Germinal center (tissue), 1 donor: ENCODE data around the gene GCFC2.
A peak's percentile ranks its signal among the peaks of the same experiment; 100 is the strongest.
"Not testable (repeated sequence)": the region's sequence is repeated elsewhere in the genome, so short reads cannot be mapped to it uniquely, and the experiment has no call there.

Experiments used
- DNase-seq: peaks from one replicate; pipeline ENCODE4 v3.0.0; 2012; ENCODE audit warnings: mixed read lengths, low spot score

GCFC2 gene

DNA sequence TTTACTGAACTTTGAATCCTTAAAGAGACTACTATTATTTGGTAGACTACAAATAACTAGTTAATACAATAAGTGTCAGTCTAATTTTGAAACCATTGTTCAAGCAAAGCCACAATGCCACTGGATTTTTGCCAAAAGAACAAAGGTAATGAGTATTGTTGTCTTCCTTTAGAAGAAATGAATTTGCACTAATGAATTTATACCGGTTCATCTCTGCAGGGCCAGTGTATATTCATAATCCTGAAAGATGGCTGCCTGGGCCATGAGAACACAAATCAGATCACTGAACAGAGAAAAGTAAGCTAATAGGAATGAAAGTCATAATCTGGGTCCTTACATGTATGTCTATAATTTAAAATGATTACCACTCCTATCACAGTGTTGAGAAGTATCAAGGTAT lies 31.2 kb downstream of the GCFC2 start:
- no peak for DNase-seq

DNA sequence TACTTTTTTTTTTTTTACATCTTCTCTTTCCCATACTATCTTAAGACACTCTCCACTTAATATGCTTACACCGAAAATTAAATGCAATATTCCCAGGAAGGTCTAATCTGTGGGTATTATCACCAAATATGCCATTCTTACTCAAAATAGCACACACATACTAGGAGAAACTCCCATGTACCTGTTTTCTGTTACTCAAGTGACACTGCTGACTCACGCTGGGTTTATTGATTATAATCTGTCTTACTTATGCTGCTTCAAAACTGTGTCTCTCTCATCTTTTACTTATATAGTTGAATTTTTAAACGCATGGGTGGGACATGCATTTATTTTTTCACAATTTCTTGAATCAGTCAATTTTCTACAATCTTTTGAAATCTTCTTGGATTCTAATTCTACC lies 34.3 kb downstream of the GCFC2 start:
- no peak for DNase-seq

DNA sequence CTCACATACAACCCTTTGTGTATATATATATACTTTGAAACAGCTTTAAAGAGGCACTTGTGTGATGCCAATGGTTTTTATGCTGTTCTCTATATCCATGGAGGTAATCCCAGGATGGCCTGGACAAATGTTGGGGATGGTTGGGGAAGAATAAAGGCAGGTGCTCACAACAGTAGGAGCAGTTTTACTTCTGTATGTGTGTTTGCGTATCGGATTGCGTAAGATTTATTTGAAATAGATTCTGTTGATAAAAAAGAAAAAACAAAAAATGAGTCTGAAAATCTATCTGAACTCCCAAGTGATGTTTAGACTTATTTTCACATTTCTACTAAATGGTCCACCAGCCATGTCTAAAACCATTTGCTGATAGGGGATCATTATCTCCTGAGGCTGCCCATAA lies 34.8 kb downstream of the GCFC2 start:
- DNase-seq = no peak

DNA sequence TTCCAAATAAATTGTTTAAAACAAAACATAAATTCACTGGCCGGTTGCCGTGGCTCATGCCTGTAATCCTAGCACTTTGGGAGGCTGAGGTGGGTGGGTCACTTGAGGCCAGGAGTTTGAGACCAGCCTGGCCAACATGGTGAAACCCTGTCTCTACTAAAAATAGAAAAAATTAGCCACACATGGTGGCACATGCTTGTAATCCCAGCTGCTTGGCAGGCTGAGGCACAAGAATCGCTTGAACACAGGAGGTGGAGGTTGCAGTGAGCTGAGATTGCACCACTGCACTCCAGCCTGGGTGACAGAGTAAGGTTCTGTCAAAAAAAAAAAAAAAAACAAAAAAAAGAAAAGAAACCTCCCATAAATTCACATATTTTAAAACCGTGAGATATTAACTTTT lies 35.3 kb downstream of the GCFC2 start:
- DNase-seq = not testable (repeated sequence)

DNA sequence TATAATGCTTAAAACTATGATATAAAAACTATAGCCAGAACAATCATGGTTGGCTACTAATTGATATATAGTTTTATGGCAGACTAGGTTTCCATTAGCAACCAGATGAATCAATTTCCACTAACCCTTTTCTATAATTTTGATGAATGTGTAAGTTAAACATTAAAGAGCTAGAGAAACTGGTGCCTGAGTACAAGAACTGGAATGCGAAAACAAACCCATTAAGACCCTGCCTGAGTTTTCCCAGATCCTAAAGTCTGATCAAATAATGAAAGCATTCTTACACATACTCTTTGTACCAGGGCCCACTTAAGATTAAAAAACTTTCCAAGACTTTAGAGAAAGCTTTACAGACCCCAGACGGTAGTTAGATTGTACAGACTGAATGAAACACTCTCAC lies 42.8 kb downstream of the GCFC2 start:
- no peak for DNase-seq

DNA sequence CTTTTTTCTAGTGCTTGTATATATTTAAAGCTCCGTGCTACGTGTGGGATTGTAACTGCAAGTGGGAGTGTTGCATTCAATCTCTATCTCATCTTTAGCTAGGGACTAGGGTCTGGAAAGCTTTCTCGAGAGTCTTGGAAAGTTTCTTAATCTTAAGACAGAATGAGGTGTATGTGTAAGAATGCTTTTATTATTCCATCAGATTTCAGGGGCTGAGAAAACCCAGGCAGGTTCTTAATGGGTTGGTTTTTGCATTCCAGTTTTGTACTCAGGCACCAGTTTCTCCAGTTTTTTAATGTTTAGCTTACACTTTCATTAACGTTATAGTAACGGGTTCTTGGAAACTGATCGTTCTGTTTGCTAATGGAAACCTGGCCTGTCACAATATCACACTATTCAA lies 43.8 kb downstream of the GCFC2 start:
- DNase-seq = no peak

DNA sequence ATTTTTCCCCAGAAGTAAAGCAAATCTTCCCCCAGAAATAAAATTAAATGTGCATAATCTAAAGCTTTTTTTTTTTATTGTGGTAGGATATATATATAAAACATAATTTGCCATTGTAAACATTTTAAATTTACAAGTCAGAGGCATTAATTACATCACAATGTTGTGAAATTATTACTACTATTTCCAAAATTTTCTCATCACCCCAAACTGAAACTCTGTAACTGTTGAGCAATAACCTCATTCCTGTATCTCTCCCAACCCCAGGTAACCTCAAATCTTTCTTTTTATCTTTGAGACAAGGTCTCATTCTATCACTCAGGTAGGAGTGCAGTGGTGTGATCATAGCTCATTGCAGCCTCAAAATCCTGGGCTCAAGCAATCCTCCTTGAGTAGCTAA lies 52.9 kb downstream of the GCFC2 start:
- DNase-seq = no peak

DNA sequence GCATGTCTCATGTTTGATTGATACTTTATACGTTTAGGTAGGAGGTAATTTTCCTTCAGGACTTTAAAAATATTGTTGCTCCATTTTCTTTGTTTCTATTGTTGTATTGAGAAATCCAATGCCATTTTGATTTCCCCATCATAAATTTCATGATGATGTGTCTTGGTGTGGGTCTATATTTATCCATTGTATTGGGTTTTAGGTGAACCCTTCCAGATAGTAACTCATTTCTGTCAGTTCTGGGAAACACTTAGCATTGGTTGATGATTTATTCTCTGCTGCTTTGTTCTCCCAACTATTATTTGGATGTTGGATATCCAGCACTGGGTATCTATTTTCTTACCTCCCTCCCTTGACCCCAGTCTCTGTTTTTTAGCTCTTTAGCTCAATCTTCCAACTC lies 54.2 kb downstream of the GCFC2 start:
- DNase-seq = no peak

DNA sequence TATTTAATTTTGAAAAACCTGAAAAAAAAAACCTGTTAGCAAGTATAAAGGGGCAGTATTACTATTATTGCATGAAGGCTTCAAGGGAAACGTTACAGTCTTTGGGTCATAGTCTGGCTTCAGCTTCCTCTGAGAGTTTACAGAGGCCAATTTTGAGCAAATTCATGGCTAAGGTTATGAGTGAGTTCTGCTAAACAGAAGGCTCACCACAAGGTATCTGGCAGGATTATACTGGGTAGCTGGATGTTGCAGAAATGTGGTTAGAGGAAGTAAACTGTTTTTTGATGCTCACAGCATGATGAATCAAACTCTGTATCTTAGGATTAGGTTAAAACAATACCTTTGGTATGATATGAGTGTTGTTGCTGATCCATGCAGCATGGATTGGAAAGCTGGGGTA lies 54.9 kb downstream of the GCFC2 start:
- no peak for DNase-seq

DNA sequence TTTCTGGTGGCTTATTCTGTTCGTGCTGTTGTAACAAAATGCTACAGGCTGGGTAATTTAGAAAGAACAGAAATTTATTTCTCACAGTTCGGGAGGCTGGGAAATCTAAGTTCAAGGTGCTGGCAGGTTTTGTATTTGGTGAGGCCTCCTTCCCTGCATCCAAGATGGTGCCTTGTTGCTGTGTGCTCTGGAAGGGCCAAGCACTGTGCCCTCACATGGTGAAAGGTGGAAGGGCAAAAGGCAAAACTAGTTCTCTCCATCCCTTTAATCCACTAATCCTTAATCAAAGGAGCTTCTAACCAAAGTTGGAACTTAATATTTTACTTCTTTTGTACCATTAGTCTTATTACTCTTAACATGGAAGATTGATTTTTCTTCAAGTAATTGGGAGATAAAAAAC lies 56.7 kb downstream of the GCFC2 start:
- DNase-seq = no peak

DNA sequence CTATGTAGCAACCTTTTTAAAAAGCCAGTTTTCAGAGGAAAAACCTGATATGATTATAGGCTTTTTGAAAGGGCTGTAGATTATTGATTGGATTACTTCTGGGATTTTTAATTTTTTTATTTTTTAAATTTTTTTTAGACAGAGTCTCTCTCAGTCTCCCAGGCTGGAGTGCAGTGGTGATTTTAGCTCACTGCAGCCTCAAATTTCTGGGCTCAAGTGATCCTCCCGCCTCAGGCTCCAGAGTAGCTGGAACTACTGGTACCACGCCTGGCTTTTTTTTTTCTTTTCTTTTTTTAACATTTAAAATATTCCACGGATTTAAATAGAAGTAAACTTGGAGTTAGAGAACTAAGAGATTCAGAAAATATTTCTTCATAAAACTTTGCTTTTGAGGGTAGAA lies 62.9 kb downstream of the GCFC2 start:
- DNase-seq = no peak

DNA sequence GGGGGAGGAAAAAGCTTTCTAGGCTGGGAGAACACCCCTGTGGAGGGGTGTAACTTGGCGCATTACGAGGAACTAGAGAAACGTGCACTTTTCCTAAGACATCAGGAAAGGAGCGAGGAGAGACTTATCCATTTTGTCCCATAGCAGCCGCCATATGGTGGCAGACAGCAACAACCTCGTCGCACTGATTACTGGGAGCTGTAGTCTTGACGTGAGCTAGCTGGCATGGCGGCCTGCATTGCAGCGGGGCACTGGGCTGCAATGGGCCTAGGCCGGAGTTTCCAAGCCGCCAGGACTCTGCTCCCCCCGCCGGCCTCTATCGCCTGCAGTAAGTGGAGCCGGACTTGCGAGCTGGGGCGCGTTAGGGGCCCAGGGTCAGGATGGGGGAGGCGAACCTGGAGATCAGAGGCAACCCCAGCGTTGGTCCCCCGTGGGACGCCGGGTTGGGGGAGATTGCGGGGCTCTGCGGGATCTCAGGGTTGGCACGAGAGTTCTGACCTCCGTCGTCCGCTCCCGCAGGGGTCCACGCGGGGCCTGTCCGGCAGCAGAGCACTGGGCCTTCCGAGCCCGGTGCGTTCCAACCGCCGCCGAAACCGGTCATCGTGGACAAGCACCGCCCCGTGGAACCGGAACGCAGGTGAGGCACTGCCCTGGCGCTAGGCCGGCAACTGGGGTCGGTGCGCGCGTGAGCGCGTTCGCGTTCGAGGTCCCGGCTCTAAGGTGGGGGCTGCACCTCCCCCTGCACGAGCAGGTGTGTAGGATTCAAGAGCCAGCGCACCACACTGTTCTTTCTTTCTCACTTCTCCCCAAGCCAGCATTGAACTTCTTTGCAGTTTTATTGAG lies 63.9 kb downstream of the GCFC2 start, which contains the start of gene MRPL19:
Gene MRPL19, plus strand, starts transcription at position 201 of the 843 bp plus-strand sequence. Its CDS starts 25 bp downstream, at position 226.
- DNase-seq = peak; percentile 86

DNA sequence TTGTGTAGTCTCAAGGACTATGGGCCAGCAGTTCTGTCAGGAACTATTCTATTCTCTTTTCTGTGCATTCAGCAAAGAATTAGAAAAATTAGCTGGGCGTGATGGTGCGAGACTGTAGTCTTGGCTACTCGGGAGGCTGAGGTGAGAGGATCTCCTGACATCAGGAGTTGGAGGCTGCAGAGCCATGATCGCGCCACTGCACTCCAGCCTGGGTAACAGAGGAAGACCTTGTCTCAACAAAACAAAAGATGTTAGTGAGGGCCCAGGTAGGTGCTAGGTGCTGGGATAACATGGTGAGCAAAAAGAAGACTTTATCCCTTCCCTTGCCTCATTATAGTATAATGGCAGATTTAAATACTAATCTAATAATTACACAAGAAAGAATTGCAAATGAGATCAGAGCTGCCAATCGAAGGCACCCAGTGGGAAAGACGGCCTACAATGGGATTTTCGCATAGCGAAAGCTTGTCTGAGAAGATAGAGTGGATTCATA lies 64.6 kb downstream of the GCFC2 start:
- no peak for DNase-seq

DNA sequence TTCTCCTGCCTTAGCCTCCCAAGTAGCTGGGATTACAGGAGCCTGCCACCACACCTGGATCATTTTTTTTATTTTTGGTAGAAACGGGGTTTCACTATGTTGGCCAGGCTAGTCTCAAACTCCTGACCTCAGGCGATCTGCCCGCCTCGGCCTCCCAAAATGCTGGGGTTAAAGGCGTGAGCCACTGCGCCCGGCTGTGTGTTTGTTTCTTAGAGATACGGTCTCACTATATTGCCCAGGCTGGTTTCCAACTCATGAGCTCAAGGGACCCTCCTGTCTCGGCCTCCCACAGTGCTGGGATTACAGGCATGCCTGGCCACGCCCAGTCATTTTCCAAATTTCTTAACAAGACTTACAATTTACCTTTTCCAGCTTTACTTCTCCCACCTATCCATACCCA lies 65.1 kb downstream of the GCFC2 start:
- no peak for DNase-seq

DNA sequence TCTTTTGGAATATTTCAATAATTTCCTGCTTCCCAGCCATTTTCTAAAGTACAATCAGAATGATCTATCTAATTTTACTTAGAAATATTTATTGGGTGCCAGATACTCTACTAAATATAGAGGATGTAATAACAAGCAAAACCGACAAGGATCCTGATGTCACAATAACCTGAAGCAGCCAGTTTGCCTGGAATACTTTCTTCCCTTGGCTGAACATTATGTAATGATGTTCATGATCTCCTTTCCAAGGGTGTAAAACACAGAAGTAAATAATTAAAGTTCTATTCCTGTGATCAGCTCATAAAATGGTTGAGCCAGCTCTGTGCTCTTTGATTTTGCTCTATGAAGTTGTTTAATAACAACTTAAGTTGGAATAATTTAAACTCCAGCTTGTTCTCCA lies 66.7 kb downstream of the GCFC2 start:
- no peak for DNase-seq

DNA sequence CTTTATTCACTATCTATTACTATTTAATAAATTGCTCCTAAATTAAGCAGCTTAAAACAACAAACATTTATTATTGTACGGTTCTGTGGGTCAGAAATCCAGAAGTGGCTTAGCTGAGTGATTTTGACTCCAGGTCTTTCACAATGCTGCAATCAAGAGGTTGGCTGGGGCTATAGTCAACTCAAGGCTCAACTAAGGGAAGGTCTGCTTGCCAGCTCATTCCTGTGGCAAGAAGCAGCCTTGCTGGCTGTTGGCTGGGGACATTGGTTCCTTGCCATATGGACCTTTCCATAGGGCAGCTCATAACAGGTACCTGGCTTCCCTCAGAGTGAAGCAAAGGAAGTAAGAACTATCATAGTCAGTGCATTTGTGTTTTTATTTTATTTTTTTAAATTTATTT lies 69.1 kb downstream of the GCFC2 start:
- no peak for DNase-seq

DNA sequence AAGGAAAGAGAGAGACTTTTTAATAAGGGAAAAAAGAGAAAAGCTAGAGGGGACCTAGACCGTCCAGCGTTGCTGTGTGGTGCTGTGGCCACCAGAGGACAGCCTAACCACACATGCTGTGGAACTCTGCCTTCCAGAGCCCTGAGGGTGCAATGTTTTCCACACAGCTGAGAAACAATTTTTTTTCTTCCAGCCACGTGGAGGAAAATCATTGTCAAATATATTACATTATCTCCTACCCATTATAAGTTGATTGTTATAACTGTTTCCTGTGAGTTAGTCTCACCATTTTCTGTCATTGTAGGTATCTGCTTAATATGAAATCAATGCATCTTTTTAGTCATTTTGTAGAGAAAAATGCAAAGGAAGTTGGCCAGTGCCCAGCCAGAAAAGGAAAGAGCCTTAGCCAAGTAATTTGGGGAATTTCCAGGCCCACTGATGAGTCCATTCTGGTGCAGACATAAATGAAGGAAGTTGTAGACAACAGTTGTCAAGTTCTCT lies 70.0 kb downstream of the GCFC2 start:
- peak; percentile 50 for DNase-seq

DNA sequence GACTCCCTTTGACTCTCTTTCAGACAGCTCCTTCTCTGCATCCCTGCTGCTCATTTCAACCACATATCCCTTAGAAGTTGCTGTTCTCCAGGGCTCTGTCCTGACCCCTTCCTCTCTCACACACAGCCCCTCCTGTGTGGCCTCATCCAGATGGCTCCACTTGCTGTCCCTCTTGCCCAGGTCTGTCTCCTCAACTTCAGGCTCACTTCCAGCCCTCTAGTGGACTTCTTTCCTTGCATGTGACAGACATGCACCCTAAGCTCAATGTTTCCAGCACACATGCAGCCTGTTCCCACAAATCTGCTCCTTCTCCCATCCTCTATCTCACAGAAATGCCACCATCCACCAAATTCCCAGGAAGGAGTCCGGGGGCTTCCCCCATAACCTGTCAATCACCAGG lies 73.1 kb downstream of the GCFC2 start:
- DNase-seq = no peak

DNA sequence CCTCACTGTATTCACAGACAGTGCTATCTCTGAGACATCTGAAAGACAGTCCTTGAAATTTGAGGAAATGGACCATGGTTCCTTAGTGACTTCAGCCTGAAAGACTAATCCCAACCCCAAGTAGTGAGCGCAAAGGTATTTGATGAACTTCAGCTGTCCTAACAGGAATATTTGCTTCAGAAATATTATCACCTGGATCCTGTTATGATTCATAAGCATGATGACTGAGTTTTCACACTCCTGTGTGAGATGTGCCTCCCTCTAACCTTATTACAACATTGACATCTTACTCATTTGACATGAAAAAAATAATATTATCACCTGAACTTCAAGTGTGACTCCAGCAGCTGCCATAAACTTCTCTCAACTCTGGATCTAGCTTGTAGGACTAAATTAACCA lies 75.8 kb downstream of the GCFC2 start:
- DNase-seq = no peak

DNA sequence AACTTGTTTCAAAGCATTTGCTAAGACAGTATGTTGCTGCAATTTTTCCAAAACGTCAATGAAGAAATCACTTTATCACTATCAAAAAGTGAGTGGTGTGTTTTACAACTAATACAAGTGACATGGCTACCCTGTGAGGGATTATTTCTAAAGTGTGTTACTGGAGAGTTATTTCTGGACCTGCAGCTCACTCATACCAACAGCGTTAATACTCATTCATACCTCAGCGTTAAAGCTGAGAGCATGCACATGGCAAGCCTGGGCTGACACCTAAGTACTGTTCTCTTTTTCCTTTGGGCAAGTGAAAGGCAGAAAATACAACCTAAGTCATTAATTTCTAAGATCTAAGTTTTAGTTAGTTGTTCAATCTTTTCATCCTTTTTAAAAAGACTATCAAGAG lies 77.1 kb downstream of the GCFC2 start:
- DNase-seq = no peak

DNA sequence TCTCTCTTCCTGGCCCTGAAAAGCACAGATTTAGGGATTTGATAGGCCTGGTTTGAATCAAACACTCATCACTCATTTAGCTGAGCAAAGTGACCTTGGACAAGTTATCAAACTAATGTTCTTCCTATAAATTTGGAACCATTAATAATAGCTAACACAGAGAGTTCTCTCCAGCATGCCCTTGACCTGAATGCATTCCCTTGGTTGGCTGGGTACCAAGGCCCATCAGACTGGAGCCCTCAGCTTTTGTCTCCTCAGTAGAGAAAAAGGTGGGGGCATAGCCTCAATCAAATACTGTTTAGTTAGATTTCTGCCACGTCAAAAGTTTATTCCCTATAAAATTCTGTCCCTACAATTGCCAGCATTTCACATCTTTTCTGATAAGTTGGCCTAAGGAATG lies 77.9 kb downstream of the GCFC2 start:
- no peak for DNase-seq

DNA sequence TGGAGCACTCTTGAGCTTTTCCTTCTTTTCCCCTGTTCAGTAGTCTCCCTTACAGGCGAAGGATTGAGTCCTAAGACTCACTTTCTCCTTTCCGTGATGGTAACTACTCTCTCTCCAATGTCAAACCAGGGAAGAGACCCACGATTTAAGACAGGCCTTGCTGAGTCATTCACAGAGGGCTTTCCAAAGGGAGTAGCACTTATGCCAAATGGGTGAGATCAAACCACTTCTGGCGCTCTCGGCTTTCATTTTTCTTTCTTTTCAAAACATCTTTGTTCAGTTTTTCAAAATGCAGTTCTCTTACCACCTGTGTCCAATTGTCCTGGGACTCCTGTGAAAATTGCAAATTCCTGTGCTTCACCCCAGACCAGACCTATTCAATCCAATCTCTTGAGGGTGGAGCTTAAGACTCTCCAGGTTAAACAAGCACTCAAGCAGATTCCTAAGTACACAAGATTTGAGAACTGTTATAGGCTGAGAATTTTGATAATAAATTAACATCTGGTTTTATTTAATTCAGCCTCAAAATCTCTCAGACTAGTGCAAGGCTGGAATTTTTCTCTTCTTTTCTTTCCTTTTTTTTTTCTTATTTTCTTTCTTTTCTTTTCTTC lies 78.5 kb downstream of the GCFC2 start:
- no peak for DNase-seq

DNA sequence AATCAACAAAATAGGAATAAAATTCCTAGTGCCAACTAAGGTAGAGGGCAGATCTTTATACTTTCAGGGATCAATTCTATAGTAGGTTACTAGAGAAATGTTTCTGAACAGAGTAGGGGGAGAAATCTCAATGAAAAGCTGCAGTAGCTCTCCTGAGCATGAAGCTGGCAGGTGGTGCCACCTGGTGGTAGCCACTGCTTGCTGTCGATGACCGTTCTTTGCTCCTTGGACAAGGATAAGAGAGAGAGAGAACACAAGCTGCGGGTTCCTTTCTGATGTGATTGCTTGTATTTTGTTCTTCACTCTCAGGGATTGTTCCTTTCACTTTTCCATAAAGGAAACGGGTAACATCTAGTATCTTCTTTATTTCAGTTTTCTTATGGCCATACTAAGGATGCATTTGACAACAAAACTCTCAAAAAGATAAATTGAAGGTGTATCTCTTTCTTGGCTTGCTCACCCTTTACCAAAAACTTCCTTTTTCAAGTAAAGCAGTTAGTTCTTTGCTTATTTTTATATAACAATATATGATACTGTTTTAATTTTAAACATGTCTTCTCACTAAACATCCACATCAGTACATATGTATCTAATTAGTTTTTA lies 82.7 kb downstream of the GCFC2 start:
- DNase-seq = peak; percentile 54
